NCI-H69 (cell line): ENCODE data around the gene RNF187.

ENCODE experiments used
- DNase-seq: peaks from one replicate; lab custom pipeline; 2025; lab: John Stamatoyannopoulos, UW

The RNF187 gene

GRCh38 chr1:228510101-228510802 is 23.1 kb downstream of the RNF187 start:
- DNase-seq = peak; percentile 49

- no peak for DNase-seq
Observed at GRCh38 chr1:228510803-228511413, 23.7 kb downstream of the RNF187 start.

GRCh38 chr1:228511546-228512445 is 24.6 kb downstream of the RNF187 start:
- DNase-seq = no peak

GRCh38 chr1:228512781-228513198 is 25.6 kb downstream of the RNF187 start:
- DNase-seq = no peak

GRCh38 chr1:228513236-228513900 is 26.2 kb downstream of the RNF187 start:
- DNase-seq = no peak

GRCh38 chr1:228514421-228514820 is 27.2 kb downstream of the RNF187 start:
- no peak for DNase-seq

- peak; percentile 47 for DNase-seq
Observed at GRCh38 chr1:228515200-228515834, 28.1 kb downstream of the RNF187 start.

- DNase-seq = no peak
Observed at GRCh38 chr1:228517655-228518054, 30.5 kb downstream of the RNF187 start.

- no peak for DNase-seq
Observed at GRCh38 chr1:228527596-228527995, 40.4 kb downstream of the RNF187 start.

GRCh38 chr1:228528612-228529011 is 41.4 kb downstream of the RNF187 start:
- no peak for DNase-seq

- no peak for DNase-seq
Observed at GRCh38 chr1:228530086-228530758, 43.0 kb downstream of the RNF187 start.

GRCh38 chr1:228530951-228531731 is 44.0 kb downstream of the RNF187 start:
- no peak for DNase-seq

- no peak for DNase-seq
Observed at GRCh38 chr1:228538831-228539230, 51.6 kb downstream of the RNF187 start.

- DNase-seq = no peak
Observed at GRCh38 chr1:228540161-228540917, 53.2 kb downstream of the RNF187 start.

- DNase-seq = no peak
Observed at GRCh38 chr1:228541725-228542124, 54.5 kb downstream of the RNF187 start.

- DNase-seq = no peak
Observed at GRCh38 chr1:228542376-228542775, 55.2 kb downstream of the RNF187 start.

- DNase-seq = no peak
Observed at GRCh38 chr1:228542981-228543380, 55.8 kb downstream of the RNF187 start.

GRCh38 chr1:228543396-228543795 is 56.2 kb downstream of the RNF187 start:
- DNase-seq = no peak

GRCh38 chr1:228544021-228544850 is 57.1 kb downstream of the RNF187 start:
- DNase-seq = no peak
